GM18505 (cell line): ENCODE measurements around the gene ENTHD1.

Source experiments
- ATAC-seq: cut with Tn5 transposase; IDR thresholded peaks from one replicate; pipeline ENCODE4 v1.9.1; 2021; ENCODE audit not compliant: unreplicated experiment
- POLR2A ChIP-seq: IDR thresholded peaks from 4 replicates; pipeline ENCODE4 v1.6.1; 2011; ENCODE audit warnings: borderline replicate concordance; ENCODE audit not compliant: insufficient read depth, insufficient read length; ENCODE audit errors: extremely low read depth

The ENTHD1 gene

DNA sequence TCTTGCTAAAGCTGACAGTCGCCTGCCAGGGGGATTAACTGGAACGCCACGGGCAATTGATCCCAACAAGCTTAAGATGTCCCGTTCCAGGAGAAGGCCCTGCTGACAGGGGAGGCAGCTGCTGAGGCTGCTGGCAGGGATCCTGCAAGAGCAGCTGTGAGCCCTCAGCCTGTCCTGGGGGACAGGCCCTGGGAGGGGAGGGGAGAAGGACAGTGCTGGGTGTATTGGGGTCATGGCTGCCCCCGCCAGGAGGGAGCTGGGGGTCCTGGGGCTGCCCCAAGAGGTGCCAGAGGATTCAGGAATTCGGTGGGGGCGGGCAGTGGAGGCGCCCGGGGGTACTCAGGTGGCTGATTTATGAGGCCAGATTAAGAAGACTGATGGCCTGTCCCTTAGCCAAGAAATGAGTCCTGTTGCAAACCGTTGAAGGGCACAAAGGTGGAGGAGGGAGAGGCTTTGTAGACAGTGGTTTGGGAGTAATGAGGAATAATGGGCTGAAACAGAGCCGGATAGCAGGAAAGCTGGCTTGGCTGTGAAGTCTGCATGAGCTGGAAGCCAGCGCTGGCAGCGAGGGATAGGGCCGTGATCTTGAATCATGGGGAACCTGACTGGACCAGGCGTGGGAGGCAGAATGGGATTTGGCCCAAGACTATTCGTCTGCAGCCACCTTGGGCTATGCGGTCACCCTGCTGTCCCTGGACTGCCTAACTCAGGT, 189.5 kb downstream of the ENTHD1 start:
- no peak for TF ChIP-seq POLR2A
- ATAC-seq: no peak

DNA sequence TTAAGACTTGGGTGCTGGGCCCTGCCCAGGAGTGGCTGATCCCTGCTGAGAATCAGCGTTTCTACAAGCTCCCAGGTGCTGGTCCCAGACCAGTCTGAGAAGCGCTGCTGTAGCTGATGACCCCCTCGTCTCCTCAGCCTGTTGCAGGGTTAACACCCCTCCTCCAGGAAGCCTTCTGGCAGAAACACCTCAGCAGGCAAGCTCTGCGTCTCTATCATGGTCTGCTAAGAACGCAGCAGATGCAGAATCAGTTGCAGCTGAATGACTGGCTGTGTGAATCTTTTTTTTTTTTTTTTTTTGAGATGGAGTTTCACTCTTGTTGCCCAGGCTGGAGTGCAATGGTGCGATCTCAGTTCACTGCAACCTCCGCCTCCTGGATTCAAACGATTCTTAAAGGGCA, 190.5 kb downstream of the ENTHD1 start:
- no peak for TF ChIP-seq POLR2A
- no peak for ATAC-seq

DNA sequence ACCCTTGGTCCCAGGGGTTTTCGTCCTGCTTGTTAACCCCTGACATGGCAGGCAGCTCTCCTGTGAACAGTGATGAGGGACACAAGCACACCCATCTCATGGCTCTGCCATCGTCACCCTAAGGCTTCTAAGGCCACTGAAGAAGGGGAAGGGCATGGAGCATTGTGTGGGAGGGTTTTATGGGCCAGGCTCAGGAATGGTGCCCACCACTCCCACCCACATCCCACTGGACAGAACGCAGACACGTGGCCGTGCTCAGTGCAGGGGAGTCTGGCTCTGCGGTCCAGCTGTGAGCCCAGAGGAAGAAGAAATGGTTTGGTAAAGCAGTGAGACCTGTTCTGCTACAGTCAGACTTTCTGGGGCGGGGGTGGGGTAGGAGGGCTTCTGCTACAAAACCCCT, 193.0 kb downstream of the ENTHD1 start:
- no peak for ATAC-seq
- TF ChIP-seq POLR2A: no peak

DNA sequence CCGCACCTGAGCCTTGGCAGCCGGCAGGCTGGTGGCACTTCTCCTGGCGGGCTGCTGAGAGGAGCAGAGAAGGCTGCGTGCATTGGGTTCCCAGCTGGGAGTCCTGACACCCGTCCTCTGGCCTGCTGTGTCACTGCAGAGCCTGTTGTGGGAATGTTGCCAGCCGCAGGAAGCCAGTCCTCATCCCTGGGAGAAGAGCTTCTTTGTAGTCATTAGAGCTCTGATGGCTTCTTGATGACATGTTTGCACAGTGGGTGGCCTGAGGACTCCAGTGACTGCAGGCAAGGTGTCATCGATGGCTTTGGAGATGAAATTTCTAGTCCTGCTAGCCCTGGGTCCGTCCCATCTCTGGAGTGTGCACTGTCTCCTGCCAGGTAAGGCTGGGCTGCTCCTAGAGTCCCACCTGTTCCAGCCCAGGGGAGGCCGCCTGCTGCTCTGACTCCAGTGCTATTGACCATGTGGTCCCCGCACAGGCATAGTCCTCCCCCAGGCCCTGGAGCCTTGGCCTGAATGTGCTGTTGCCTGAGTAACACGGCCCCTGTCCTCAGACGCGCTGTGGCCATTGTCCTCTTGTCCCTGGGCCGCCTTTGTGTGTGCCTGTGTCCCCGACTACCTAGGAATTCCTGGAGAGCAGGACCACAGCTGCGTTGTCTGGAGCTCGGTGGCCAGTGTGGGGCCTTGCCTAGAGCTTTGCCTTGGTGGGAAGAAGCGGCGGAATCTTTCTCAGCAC, 193.8 kb downstream of the ENTHD1 start:
- no peak for TF ChIP-seq POLR2A
- ATAC-seq: no peak

DNA sequence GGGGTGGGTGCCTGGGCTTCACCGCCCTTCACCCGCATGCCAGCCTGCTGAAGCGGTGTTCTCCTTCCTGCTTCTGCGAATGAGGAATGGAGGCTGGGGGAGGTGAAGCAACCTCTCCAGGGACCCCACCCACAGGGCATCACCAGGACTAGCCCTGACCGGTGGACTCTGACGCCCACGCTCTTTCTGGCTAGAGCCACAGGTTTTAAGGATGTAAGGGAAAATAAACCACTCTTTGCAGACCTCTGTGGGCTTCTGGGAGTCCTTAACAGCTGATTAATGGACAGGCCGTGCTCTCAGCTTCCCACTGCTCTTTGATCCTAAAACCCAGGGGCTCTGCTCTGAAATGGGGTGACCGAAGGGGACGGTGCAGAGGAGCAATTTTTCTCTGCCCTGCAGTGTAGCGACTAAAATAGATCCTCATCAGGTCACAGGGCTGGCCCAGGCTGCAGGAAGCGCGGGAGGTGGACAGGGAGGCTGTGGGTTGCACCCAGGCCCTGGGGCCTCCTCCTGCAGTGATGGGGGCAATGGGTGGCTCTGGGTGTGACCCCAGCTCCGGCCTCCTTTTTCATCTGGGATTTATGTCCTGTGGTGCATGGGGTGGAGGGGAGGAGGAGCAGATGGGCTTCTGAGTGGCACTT, 195.7 kb downstream of the ENTHD1 start:
- ATAC-seq: no peak
- TF ChIP-seq POLR2A: no peak

DNA sequence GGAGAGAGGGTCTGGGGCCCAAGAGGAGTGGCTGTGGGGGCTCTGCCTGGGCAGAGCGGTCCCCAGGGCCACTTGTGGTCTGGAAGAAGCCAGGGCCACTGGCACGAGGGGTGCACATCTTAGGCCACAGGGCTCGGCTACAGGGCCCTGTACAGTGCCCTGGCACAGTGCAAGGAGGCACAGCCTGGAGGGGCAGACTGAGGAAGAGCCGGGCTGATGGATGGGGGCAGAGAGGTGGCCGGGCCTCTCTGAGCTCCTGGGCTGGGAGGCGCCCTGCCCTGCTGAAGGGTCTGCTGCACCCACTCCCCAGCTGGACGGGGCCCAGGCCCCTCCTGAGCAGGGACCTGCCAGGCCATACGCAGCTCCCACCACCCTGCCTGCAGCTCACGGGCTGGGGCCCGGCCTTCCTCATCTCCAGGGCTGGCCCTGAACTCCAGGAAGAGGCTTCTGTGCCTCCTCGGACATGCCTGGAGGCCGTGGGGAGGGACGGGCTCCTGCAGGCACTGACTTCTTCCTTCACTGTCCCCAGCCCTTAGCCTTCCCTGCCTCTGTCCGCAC, 199.5 kb downstream of the ENTHD1 start:
- no peak for ATAC-seq
- no peak for TF ChIP-seq POLR2A
